ENCODE data around the gene SVOP.
"Not testable (repeated sequence)": the region's sequence is repeated elsewhere in the genome, so short reads cannot be mapped to it uniquely, and the experiment has no call there.

Gene SVOP

GRCh38 chr12:109053382-109054123 lies 32.7 kb upstream of the SVOP start:
- H3K4me3 ChIP-seq (ENCODE audit: low read depth, low read length), result peak overlapping the region; percentile 73
- no peaks in the 10 kb centered on the region for H3K27me3 ChIP-seq (ENCODE audit: control insufficient read depth, insufficient read depth, low read length)
- peaks cover 3% of the 10 kb centered on the region for H3K4me1 ChIP-seq (ENCODE audit: control insufficient read depth, insufficient read depth, low read length)
- H3K36me3 ChIP-seq (ENCODE audit: control insufficient read depth, insufficient read depth, low read length), result no peaks in the 10 kb centered on the region
- no peaks in the 10 kb centered on the region for H3K9me3 ChIP-seq (ENCODE audit: control insufficient read depth, insufficient read depth, low read length)
- peak overlapping the region; percentile 12 for H3K9ac ChIP-seq (ENCODE audit: low read depth, low read length)

- H3K4me3 ChIP-seq (ENCODE audit: low read depth, low read length), result peak within 1 kb of the TSS; percentile 73
- no peaks in the 10 kb centered on the region for H3K36me3 ChIP-seq (ENCODE audit: control insufficient read depth, insufficient read depth, low read length)
- peak within 1 kb of the TSS; percentile 83 for H3K9ac ChIP-seq (ENCODE audit: low read depth, low read length)
- no peaks in the 10 kb centered on the region for H3K27me3 ChIP-seq (ENCODE audit: control insufficient read depth, insufficient read depth, low read length)
- H3K4me1 ChIP-seq (ENCODE audit: control insufficient read depth, insufficient read depth, low read length), result peaks cover 3% of the 10 kb centered on the region
- H3K9me3 ChIP-seq (ENCODE audit: control insufficient read depth, insufficient read depth, low read length), result no peaks in the 10 kb centered on the region
Measured at GRCh38 chr12:109052414-109053323, 31.8 kb upstream of the SVOP start, which contains the start of gene USP30. TSS of gene USP30 (plus strand) at chr12:109052576. CDS start at chr12:109052679, 103 bp downstream.

- Histone ChIP-seq H3K4me3 (ENCODE audit: low read depth, low read length) (peak overlapping the region; percentile 73), H3K36me3 (ENCODE audit: control insufficient read depth, insufficient read depth, low read length) (no peaks in the 10 kb centered on the region), H3K9me3 (ENCODE audit: control insufficient read depth, insufficient read depth, low read length) (no peaks in the 10 kb centered on the region), H3K9ac (ENCODE audit: low read depth, low read length) (no peak overlapping the region), H3K27me3 (ENCODE audit: control insufficient read depth, insufficient read depth, low read length) (no peaks in the 10 kb centered on the region), H3K4me1 (ENCODE audit: control insufficient read depth, insufficient read depth, low read length) (peaks cover 3% of the 10 kb centered on the region)
Measured at GRCh38 chr12:109052097-109052413, 31.2 kb upstream of the SVOP start.

- H3K9ac ChIP-seq (ENCODE audit: low read depth, low read length); H3K4me1 ChIP-seq (ENCODE audit: control insufficient read depth, insufficient read depth, low read length); H3K36me3 ChIP-seq (ENCODE audit: control insufficient read depth, insufficient read depth, low read length); H3K27me3 ChIP-seq (ENCODE audit: control insufficient read depth, insufficient read depth, low read length); H3K9me3 ChIP-seq (ENCODE audit: control insufficient read depth, insufficient read depth, low read length); H3K4me3 ChIP-seq (ENCODE audit: low read depth, low read length): not testable (repeated sequence)
Measured at GRCh38 chr12:109049794-109050193, 28.9 kb upstream of the SVOP start.

- not testable (repeated sequence) for H3K27me3 ChIP-seq (ENCODE audit: control insufficient read depth, insufficient read depth, low read length); H3K4me1 ChIP-seq (ENCODE audit: control insufficient read depth, insufficient read depth, low read length); H3K9me3 ChIP-seq (ENCODE audit: control insufficient read depth, insufficient read depth, low read length); H3K4me3 ChIP-seq (ENCODE audit: low read depth, low read length); H3K9ac ChIP-seq (ENCODE audit: low read depth, low read length); H3K36me3 ChIP-seq (ENCODE audit: control insufficient read depth, insufficient read depth, low read length)
Measured at GRCh38 chr12:109048706-109049105, 27.8 kb upstream of the SVOP start.

GRCh38 chr12:109047081-109047805 lies 26.4 kb upstream of the SVOP start:
- no peaks in the 10 kb centered on the region for H3K4me1 ChIP-seq (ENCODE audit: control insufficient read depth, insufficient read depth, low read length)

GRCh38 chr12:109044241-109044640 lies 23.4 kb upstream of the SVOP start:
- H3K4me3 ChIP-seq (ENCODE audit: low read depth, low read length), result no peak overlapping the region
- H3K27me3 ChIP-seq (ENCODE audit: control insufficient read depth, insufficient read depth, low read length), result no peaks in the 10 kb centered on the region
- no peaks in the 10 kb centered on the region for H3K9me3 ChIP-seq (ENCODE audit: control insufficient read depth, insufficient read depth, low read length)
- no peaks in the 10 kb centered on the region for H3K36me3 ChIP-seq (ENCODE audit: control insufficient read depth, insufficient read depth, low read length)
- no peaks in the 10 kb centered on the region for H3K4me1 ChIP-seq (ENCODE audit: control insufficient read depth, insufficient read depth, low read length)
- no peak overlapping the region for H3K9ac ChIP-seq (ENCODE audit: low read depth, low read length)

More at GRCh38 chr12:109047081-109047805, 26.4 kb upstream of the SVOP start:
- H3K27me3 ChIP-seq (ENCODE audit: control insufficient read depth, insufficient read depth, low read length), result no peaks in the 10 kb centered on the region
- no peaks in the 10 kb centered on the region for H3K9me3 ChIP-seq (ENCODE audit: control insufficient read depth, insufficient read depth, low read length)
- H3K36me3 ChIP-seq (ENCODE audit: control insufficient read depth, insufficient read depth, low read length), result no peaks in the 10 kb centered on the region
- H3K4me3 ChIP-seq (ENCODE audit: low read depth, low read length), result no peak overlapping the region
- H3K9ac ChIP-seq (ENCODE audit: low read depth, low read length), result no peak overlapping the region

GRCh38 chr12:109036975-109037374 lies 16.1 kb upstream of the SVOP start:
- Histone ChIP-seq H3K9me3 (ENCODE audit: control insufficient read depth, insufficient read depth, low read length) (no peaks in the 10 kb centered on the region), H3K4me3 (ENCODE audit: low read depth, low read length) (no peak overlapping the region), H3K36me3 (ENCODE audit: control insufficient read depth, insufficient read depth, low read length) (no peaks in the 10 kb centered on the region), H3K9ac (ENCODE audit: low read depth, low read length) (no peak overlapping the region), H3K27me3 (ENCODE audit: control insufficient read depth, insufficient read depth, low read length) (no peaks in the 10 kb centered on the region), H3K4me1 (ENCODE audit: control insufficient read depth, insufficient read depth, low read length) (no peaks in the 10 kb centered on the region)

GRCh38 chr12:109033239-109034196 lies 12.7 kb upstream of the SVOP start:
- Histone ChIP-seq H3K4me1 (ENCODE audit: control insufficient read depth, insufficient read depth, low read length) (no peaks in the 10 kb centered on the region), H3K9ac (ENCODE audit: low read depth, low read length) (no peak overlapping the region), H3K9me3 (ENCODE audit: control insufficient read depth, insufficient read depth, low read length) (no peaks in the 10 kb centered on the region), H3K36me3 (ENCODE audit: control insufficient read depth, insufficient read depth, low read length) (no peaks in the 10 kb centered on the region), H3K4me3 (ENCODE audit: low read depth, low read length) (no peak overlapping the region), H3K27me3 (ENCODE audit: control insufficient read depth, insufficient read depth, low read length) (no peaks in the 10 kb centered on the region)

- Histone ChIP-seq H3K9ac (ENCODE audit: low read depth, low read length) (no peak overlapping the region), H3K9me3 (ENCODE audit: control insufficient read depth, insufficient read depth, low read length) (no peaks in the 10 kb centered on the region), H3K4me3 (ENCODE audit: low read depth, low read length) (no peak overlapping the region), H3K27me3 (ENCODE audit: control insufficient read depth, insufficient read depth, low read length) (no peaks in the 10 kb centered on the region), H3K4me1 (ENCODE audit: control insufficient read depth, insufficient read depth, low read length) (no peaks in the 10 kb centered on the region), H3K36me3 (ENCODE audit: control insufficient read depth, insufficient read depth, low read length) (no peaks in the 10 kb centered on the region)
Measured at GRCh38 chr12:109029411-109029810, 8.5 kb upstream of the SVOP start.

GRCh38 chr12:109028624-109029023 lies 7.8 kb upstream of the SVOP start:
- H3K4me1 ChIP-seq (ENCODE audit: control insufficient read depth, insufficient read depth, low read length); H3K9ac ChIP-seq (ENCODE audit: low read depth, low read length); H3K4me3 ChIP-seq (ENCODE audit: low read depth, low read length); H3K9me3 ChIP-seq (ENCODE audit: control insufficient read depth, insufficient read depth, low read length); H3K27me3 ChIP-seq (ENCODE audit: control insufficient read depth, insufficient read depth, low read length); H3K36me3 ChIP-seq (ENCODE audit: control insufficient read depth, insufficient read depth, low read length): not testable (repeated sequence)
